Measurements from ENCODE around the gene ADAMTSL4.

The ADAMTSL4 gene

DNA sequence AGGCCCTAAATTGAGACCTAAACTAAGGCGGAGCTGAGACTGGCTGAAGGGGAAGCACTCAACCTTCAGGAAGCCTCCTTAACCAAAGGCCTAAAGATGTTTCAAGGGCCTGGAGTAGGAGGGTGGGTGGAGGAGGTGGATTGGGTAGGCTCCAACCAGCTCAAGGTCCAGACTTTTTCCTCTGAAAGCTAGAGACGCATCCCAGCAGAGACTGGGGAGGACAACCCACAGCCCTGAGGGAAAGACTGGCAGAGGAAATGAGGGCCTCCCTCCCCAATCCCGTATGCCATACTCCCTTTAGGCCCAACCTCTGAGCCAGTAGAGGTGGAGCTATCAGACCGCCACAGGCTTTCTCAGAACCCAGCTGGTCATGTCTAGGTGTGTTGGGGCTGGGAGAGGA lies 40.2 kb upstream of the ADAMTSL4 start:
- Histone ChIP-seq H3K4me1 (ENCODE audit: low read length) (no peaks in the 10 kb centered on the region), H3K9me2 (replicated peaks; ENCODE audit: insufficient read depth, low read length) (no peaks in the 10 kb centered on the region), H3K4me3 (ENCODE audit: low read length) (no peak overlapping the region), H3K79me2 (ENCODE audit: low read length) (no peaks in the 10 kb centered on the region), H3K36me3 (replicated peaks; ENCODE audit: insufficient read depth, low read length) (no peaks in the 10 kb centered on the region), H3K4me2 (ENCODE audit: low read depth, low read length) (no peak overlapping the region), H3K27me3 (replicated peaks; ENCODE audit: insufficient read depth, low read length) (no peaks in the 10 kb centered on the region), H4K20me1 (ENCODE audit: insufficient read depth, low read length) (no peaks in the 10 kb centered on the region), H3K27ac (ENCODE audit: low read length) (no peak overlapping the region), H3K9me3 (replicated peaks; ENCODE audit: insufficient read depth, low read length) (no peaks in the 10 kb centered on the region), H2AFZ (ENCODE audit: low read length) (no peak overlapping the region), H3K9ac (ENCODE audit: low read length) (no peak overlapping the region), H3F3A (ENCODE audit: insufficient read depth, low read length) (no peaks in the 10 kb centered on the region)
- DNase-seq: no peak
- TF ChIP-seq, protein P1, sequence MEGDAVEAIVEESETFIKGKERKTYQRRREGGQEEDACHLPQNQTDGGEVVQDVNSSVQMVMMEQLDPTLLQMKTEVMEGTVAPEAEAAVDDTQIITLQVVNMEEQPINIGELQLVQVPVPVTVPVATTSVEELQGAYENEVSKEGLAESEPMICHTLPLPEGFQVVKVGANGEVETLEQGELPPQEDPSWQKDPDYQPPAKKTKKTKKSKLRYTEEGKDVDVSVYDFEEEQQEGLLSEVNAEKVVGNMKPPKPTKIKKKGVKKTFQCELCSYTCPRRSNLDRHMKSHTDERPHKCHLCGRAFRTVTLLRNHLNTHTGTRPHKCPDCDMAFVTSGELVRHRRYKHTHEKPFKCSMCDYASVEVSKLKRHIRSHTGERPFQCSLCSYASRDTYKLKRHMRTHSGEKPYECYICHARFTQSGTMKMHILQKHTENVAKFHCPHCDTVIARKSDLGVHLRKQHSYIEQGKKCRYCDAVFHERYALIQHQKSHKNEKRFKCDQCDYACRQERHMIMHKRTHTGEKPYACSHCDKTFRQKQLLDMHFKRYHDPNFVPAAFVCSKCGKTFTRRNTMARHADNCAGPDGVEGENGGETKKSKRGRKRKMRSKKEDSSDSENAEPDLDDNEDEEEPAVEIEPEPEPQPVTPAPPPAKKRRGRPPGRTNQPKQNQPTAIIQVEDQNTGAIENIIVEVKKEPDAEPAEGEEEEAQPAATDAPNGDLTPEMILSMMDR (IDR thresholded peaks at IDR 0.05; ENCODE audit: low read length): no peak
- TF ChIP-seq EZH2 (optimal IDR thresholded peaks at IDR 0.05; ENCODE audit: low read depth, low read length) (no peak), EZH2phosphoT487 (IDR thresholded peaks at IDR 0.05; ENCODE audit: low read length) (no peak)

DNA sequence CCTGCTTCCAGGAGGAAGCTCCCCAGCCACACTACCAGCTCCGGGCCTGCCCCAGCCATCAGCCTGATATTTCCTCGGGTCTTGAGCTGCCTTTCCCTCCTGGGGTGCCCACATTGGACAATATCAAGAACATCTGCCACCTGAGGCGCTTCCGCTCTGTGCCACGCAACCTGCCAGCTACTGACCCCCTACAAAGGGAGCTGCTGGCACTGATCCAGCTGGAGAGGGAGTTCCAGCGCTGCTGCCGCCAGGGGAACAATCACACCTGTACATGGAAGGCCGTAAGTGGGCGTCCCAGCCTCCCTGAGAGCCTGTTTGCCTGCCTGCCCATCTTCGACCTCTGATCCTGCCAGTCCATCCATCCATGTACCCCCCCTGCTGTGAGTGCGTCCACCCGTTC lies 37.7 kb upstream of the ADAMTSL4 start:
- Histone ChIP-seq H3F3A (ENCODE audit: insufficient read depth, low read length) (no peaks in the 10 kb centered on the region), H3K4me1 (ENCODE audit: low read length) (0 out of 2 replicates have a peak, but pooled peaks cover 4% of the 10 kb centered on the region), H3K9ac (ENCODE audit: low read length) (no peak overlapping the region), H2AFZ (ENCODE audit: low read length) (no peak overlapping the region), H3K27ac (ENCODE audit: low read length) (no peak overlapping the region), H3K27me3 (replicated peaks; ENCODE audit: insufficient read depth, low read length) (no peaks in the 10 kb centered on the region), H3K9me3 (replicated peaks; ENCODE audit: insufficient read depth, low read length) (no peaks in the 10 kb centered on the region), H3K36me3 (replicated peaks; ENCODE audit: insufficient read depth, low read length) (no peaks in the 10 kb centered on the region), H3K4me2 (ENCODE audit: low read depth, low read length) (no peak overlapping the region), H3K4me3 (ENCODE audit: low read length) (no peak overlapping the region), H4K20me1 (ENCODE audit: insufficient read depth, low read length) (no peaks in the 10 kb centered on the region), H3K79me2 (ENCODE audit: low read length) (no peaks in the 10 kb centered on the region), H3K9me2 (replicated peaks; ENCODE audit: insufficient read depth, low read length) (no peaks in the 10 kb centered on the region)
- DNase-seq: no peak
- no peak for TF ChIP-seq EZH2 (optimal IDR thresholded peaks at IDR 0.05; ENCODE audit: low read depth, low read length)
- TF ChIP-seq, protein P1 (IDR thresholded peaks at IDR 0.05; ENCODE audit: low read length): no peak
- no peak for TF ChIP-seq EZH2phosphoT487 (IDR thresholded peaks at IDR 0.05; ENCODE audit: low read length)

DNA sequence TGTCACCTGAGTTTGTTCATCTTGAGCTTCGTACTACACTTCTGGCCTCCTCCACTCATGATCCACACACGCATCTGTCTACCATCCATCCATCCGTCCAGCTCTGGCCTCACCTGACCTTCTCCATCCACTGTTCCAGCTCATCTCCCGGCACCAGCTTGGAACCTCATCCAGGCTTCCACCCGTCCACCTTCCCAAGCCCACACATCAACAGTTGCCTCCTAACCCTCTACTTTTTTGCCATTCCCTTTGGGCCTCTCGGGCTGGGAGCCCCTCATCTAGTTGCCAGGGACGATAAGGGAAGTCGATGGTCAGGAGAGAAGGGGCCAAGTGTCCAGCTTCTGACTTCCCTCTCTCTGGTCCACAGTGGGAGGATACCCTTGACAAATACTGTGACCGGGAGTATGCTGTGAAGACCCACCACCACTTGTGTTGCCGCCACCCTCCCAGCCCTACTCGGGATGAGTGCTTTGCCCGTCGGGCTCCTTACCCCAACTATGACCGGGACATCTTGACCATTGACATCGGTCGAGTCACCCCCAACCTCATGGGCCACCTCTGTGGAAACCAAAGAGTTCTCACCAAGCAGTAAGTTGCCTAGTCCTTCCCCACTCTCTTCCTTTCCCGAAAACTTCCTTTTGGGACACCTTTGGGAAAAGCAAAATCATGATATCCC lies 37.1 kb upstream of the ADAMTSL4 start:
- Histone ChIP-seq H3K9ac (ENCODE audit: low read length) (no peak overlapping the region), H3K4me3 (ENCODE audit: low read length) (no peak overlapping the region), H3K4me1 (ENCODE audit: low read length) (0 out of 2 replicates have a peak, but pooled peaks cover 6% of the 10 kb centered on the region), H3K9me3 (replicated peaks; ENCODE audit: insufficient read depth, low read length) (no peaks in the 10 kb centered on the region), H3K36me3 (replicated peaks; ENCODE audit: insufficient read depth, low read length) (no peaks in the 10 kb centered on the region), H3K27ac (ENCODE audit: low read length) (no peak overlapping the region), H4K20me1 (ENCODE audit: insufficient read depth, low read length) (no peaks in the 10 kb centered on the region), H3K79me2 (ENCODE audit: low read length) (no peaks in the 10 kb centered on the region), H3K9me2 (replicated peaks; ENCODE audit: insufficient read depth, low read length) (no peaks in the 10 kb centered on the region), H3F3A (ENCODE audit: insufficient read depth, low read length) (no peaks in the 10 kb centered on the region), H2AFZ (ENCODE audit: low read length) (no peak overlapping the region), H3K4me2 (ENCODE audit: low read depth, low read length) (no peak overlapping the region), H3K27me3 (replicated peaks; ENCODE audit: insufficient read depth, low read length) (no peaks in the 10 kb centered on the region)
- TF ChIP-seq EZH2phosphoT487 (IDR thresholded peaks at IDR 0.05; ENCODE audit: low read length) (no peak), EZH2 (optimal IDR thresholded peaks at IDR 0.05; ENCODE audit: low read depth, low read length) (no peak)
- TF ChIP-seq, protein P1 (IDR thresholded peaks at IDR 0.05; ENCODE audit: low read length): no peak
- no peak for DNase-seq

Data from MM.1S (cell line).